ENCODE results near the gene PLSCR5. TPM values are rescaled to one million over a fixed set of nuclear protein-coding genes. Genes with fewer than 3 reads are reported as not detected.
A peak's percentile ranks its signal among the peaks of the same experiment; 100 is the strongest.

PLSCR5 gene
- total RNA-seq, 4 donors from 2014 or later = not detected

DNA sequence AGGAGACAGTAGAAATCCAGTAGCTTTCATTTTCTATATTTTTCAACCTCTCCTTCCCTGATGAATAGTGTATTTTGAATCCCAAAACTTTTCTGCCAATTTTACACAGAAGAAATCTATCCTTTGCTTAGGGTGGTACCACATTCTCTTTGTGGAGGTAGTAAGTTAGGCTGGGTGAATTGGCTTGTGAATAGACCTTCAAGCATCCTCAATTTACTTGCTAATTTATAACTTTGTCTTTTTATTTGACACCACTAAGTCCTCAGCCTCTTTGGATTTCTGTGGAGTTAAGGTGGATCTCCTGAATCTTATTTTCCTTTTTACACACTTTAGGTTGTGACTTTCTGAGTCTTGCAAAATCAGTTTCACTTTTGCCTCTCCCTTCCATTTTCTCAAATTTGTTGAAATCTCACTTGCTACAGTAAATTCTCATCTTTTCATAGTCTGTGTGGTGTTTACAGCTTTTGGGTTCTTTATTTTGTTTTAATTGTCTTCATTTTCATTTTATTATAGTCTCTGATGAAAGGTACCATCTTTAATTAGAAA, 55.0 kb downstream of the PLSCR5 start:
- Histone ChIP-seq H3K36me3 (no peaks in the 10 kb centered on the region), H3K27me3 (no peaks in the 10 kb centered on the region), H3K4me1 (peaks cover 0 to 14% (median 0%) of the 10 kb centered on the region in 3 donors), H3K9me3 (no peaks in the 10 kb centered on the region), H3K27ac (no peak overlapping the region), H3K4me3 (peak overlapping the region; percentile 10 to 12)
- TF ChIP-seq POLR2AphosphoS5 (IDR thresholded peaks at IDR 0.05) (no peak), POLR2A (IDR thresholded peaks at IDR 0.05) (no peak), EP300 (IDR thresholded peaks at IDR 0.05) (no peak)
- TF ChIP-seq, protein P1, sequence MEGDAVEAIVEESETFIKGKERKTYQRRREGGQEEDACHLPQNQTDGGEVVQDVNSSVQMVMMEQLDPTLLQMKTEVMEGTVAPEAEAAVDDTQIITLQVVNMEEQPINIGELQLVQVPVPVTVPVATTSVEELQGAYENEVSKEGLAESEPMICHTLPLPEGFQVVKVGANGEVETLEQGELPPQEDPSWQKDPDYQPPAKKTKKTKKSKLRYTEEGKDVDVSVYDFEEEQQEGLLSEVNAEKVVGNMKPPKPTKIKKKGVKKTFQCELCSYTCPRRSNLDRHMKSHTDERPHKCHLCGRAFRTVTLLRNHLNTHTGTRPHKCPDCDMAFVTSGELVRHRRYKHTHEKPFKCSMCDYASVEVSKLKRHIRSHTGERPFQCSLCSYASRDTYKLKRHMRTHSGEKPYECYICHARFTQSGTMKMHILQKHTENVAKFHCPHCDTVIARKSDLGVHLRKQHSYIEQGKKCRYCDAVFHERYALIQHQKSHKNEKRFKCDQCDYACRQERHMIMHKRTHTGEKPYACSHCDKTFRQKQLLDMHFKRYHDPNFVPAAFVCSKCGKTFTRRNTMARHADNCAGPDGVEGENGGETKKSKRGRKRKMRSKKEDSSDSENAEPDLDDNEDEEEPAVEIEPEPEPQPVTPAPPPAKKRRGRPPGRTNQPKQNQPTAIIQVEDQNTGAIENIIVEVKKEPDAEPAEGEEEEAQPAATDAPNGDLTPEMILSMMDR (IDR thresholded peaks at IDR 0.05) = no peak
- ATAC-seq = no peak

DNA sequence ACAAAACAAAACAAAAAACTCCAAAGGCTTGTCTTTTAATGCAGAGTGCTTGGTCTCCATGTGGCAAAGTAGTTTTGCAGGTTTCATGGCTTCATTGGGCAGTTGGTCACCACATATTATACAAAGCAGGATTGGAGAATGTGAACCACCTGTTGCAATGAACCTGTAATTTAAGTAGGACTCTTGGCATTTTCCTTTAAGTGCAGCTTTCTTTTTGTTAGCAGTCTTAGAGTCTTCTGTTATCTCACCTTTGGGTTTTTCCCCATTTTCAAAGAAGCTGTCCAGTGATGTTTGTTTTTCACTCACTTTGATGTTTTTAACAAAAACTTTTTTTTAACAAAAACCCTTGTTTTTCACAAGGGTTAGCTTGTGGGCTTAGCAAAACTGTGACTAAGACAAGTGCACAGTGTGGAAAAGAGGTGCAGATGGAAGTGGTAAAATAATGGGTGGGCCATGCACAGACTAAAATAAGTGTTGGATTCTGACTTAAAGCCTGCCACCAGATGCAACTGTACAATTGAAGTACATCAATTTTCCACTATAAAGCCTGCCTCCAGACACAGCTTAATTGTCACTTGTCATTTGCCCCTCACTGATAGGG, 57.8 kb downstream of the PLSCR5 start:
- Histone ChIP-seq H3K36me3 (no peaks in the 10 kb centered on the region), H3K27me3 (no peaks in the 10 kb centered on the region), H3K27ac (no peak overlapping the region), H3K4me1 (peaks cover 0 to 33% (median 4%) of the 10 kb centered on the region in 3 donors), H3K9me3 (no peaks in the 10 kb centered on the region), H3K4me3 (no peak overlapping the region)
- no peak for TF ChIP-seq EP300 (IDR thresholded peaks at IDR 0.05)
- TF ChIP-seq, protein P1 (IDR thresholded peaks at IDR 0.05) = no peak
- TF ChIP-seq POLR2A (IDR thresholded peaks at IDR 0.05) = no peak
- no peak for TF ChIP-seq POLR2AphosphoS5 (IDR thresholded peaks at IDR 0.05)
- ATAC-seq = no peak

- Histone ChIP-seq H3K4me1 (peaks cover 0 to 42% (median 6%) of the 10 kb centered on the region in 3 donors), H3K9me3 (no peaks in the 10 kb centered on the region), H3K27ac (no peak overlapping the region), H3K36me3 (no peaks in the 10 kb centered on the region), H3K4me3 (no peak overlapping the region), H3K27me3 (no peaks in the 10 kb centered on the region)
- TF ChIP-seq EP300 (IDR thresholded peaks at IDR 0.05) = no peak
- no peak for TF ChIP-seq POLR2A (IDR thresholded peaks at IDR 0.05)
- TF ChIP-seq, protein P1 (IDR thresholded peaks at IDR 0.05) = no peak
- no peak for TF ChIP-seq POLR2AphosphoS5 (IDR thresholded peaks at IDR 0.05)
- ATAC-seq = no peak
- WGBS, 2 donors (ENCODE audit: low coverage in 1 of 2) = 81 to 100% methylated on average over 1 of the region's 1 CpG
These were observed 58.7 kb downstream of the PLSCR5 start for GRCh38 chr3:146546366-146546965.

DNA sequence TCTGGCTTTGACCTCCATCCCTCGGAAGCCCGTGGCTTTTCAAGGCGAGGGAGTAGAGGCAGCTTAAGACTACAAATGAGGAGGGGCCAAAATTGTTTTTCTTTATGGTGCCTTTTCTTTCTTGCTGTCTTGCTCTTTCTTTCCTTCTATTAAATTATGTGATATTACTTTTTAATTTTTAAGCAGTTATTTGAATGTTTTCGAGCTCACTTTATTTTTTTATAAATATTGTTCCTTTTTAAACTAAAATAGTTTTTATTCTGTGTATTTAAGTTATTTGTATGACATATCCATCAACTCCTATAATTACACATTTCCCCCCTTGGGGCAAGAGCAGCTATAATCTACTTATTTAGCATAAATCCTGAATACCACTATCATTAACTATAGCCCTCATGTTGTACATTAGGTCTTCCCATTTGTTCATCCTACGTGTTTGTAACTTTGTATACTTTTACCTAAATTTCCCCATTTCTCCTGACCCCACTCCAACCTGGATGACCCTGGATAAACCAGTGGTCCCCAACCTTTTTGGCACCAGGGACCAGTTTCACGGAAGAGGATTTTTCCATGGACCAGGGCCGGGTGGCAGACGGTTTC, 60.1 kb downstream of the PLSCR5 start:
- WGBS, 2 donors (ENCODE audit: low coverage in 1 of 2) = 45 to 48% methylated on average over 6 to 8 of the region's 8 CpGs
- H3K27me3 ChIP-seq = no peaks in the 10 kb centered on the region
- H3K36me3 ChIP-seq = no peaks in the 10 kb centered on the region
- H3K4me1 ChIP-seq = peaks cover 0 to 47% (median 6%) of the 10 kb centered on the region in 3 donors
- peak overlapping the region; percentile 93 to 98 (median 98) for H3K27ac ChIP-seq
- ATAC-seq = no peak
- peak overlapping the region; percentile 91 to 94 for H3K4me3 ChIP-seq
- H3K9me3 ChIP-seq = no peaks in the 10 kb centered on the region
- TF ChIP-seq EP300 (IDR thresholded peaks at IDR 0.05) (no peak), POLR2A (IDR thresholded peaks at IDR 0.05) (no peak), POLR2AphosphoS5 (IDR thresholded peaks at IDR 0.05) (no peak)
- TF ChIP-seq, protein P1 (IDR thresholded peaks at IDR 0.05) = no peak

Measured in gastroesophageal sphincter (tissue), 4 donors.